HG03097 (cell line): ENCODE data around the gene SLC36A4.
"Not testable (repeated sequence)": the region's sequence is repeated elsewhere in the genome, so short reads cannot be mapped to it uniquely, and the experiment has no call there.

Source experiments
- ATAC-seq: cut with Tn5 transposase; IDR thresholded peaks from one replicate; pipeline ENCODE4 v1.9.1; 2021; ENCODE audit not compliant: unreplicated experiment, low FRiP score

SLC36A4 gene

DNA sequence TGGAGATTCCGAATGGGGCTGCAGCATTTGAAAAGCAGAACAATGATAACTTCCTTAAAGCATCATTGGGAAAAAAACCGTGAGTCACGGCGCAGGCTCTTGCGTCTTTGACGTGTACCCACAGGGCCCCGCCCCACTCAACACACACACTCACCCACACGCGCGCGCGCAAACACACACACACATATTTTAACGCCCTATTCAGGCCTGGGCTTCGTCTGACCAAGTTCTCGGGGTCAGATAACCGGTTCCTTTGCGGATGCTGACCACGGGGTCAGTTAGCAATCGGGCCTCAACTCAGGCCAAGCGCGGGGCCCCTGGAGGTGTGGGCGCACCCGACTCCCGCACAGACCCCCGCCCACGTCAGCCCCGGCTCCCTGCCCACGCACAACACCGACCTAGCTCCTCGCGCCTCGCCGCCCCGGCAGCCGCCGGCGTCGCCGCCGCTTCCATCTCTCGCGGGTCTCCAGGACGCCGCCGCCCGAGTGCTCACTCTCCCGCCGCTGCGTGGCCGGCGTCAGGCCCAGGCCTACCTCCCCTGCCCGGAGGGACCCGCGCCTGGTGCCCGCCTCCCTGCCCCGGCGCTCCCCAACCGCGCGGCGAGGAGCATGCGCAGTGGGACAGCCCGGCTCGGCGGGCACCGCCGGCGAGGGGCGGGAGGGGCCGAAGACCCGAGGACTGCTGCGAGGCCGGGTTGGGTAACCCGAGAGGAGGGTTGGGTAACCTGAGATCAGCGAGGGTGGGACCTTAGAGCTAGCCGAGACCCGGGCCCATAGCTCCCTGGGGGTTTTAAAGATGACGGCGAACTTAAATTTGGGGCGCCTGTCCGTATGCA lies at the start of gene SLC36A4:
Gene SLC36A4, minus strand, starts transcription at position 612 of the 835 bp plus-strand sequence. Its CDS starts 159 bp downstream, at position 453.
- ATAC-seq, result peak; percentile 88

- ATAC-seq, result not testable (repeated sequence)
Measured at GRCh38 chr11:93246790-93247189, 49.0 kb upstream of the SLC36A4 start.

DNA sequence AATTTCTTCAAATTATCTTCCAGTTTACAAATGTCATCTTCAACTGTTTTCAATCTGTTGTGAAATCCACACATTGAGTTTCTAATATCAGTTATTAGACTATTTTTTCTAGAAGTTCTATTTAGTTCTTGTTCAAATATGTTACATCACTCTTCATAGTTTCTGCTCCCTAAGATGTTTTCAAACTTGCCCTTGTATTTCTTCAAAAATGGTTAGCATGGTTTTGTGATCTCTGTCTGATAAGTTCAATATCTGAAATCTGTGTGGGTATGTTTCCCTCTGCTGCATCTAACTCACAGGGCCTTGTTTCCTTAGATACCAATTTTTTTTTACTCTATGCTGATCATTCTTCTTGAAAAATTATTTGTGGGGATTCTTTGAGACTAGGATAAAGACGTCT lies 46.2 kb upstream of the SLC36A4 start:
- no peak for ATAC-seq

DNA sequence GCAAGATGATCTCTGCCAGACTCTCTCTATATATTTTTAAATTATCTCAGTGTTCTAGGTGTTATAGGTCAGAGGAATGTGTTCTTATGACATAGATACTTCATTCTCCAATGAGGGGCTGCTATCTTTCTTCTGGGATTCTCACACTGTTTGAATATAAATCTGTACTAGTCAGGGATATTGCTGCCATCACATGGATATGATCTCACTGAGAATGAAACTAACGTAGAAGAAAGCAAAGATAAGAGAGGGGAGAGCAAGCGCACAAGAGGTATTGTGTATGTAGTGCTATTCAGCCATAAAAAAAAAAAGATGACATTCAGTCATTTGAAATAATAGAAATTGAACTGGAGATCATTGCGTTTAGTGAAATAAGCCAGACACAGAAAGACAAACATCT lies 42.2 kb upstream of the SLC36A4 start:
- ATAC-seq, result no peak

GRCh38 chr11:93238956-93239355 lies 41.2 kb upstream of the SLC36A4 start:
- no peak for ATAC-seq

- ATAC-seq, result no peak
Measured at GRCh38 chr11:93236741-93237675, 39.2 kb upstream of the SLC36A4 start.

DNA sequence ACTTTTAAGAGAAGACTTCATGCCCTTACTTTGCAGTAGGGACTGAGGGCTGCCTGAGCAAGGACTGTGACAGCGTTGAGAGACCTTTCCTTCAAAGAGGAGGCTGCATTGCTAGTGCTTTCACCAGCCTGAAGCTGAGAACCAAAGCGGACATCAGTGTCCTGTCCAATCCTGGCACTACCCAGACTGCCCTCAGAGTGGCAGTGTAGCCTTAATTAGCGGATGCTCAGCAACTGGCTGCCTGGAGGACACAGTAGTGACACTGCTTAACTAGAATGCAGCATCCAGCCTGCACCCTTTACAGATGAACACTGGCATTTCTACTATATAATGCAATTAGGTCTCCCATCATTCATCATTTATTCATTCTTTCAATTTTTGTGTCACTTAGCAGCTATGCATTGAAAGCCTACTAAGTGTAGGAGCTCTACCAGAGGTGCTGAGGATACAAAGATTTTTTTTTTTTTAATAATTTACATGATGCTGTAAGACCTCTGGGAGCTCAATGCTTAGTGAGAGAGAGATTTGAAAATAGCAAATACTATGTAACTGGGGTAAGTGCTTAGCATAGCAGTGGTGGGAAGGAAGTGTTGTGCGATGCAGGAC lies 36.9 kb upstream of the SLC36A4 start:
- peak; percentile 93 for ATAC-seq

DNA sequence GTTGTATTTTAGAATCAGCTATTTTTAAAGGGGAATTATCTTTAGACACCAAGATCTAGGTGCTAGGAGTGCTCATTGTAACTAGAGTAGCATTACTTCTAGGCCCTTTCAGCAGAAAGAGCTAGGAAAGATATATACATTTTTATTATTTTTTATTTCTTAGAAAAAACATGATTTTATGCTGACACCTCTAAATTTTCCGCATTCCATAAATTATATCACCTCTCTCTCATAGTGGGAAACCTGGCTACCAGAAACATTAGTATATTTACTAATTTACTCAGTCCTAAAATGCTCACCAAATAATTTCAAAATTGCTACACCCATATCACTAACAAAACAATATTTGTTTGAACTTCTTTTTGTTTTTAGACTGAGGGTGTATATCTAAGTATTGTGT lies 32.1 kb upstream of the SLC36A4 start:
- no peak for ATAC-seq

- no peak for ATAC-seq
Measured at GRCh38 chr11:93225662-93226061, 27.9 kb upstream of the SLC36A4 start.

DNA sequence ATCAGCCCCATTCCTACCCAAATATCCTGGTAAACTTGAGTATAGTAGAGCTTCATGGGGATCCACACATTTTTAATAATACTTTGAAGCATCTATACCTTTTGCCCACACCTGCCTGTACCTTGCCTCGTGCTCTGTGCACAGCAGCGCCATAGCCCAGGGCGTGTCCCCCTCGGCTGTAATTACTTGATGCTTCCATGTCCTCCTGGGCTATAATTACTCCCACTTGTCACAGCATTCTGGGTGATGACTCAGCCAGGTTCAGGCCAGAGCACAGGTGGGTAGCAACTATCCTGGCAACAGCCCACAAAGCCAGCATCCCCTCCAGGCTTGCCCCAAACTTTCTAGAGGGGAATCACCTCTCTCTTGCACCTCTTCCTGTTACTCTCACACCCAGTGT lies 23.7 kb upstream of the SLC36A4 start:
- no peak for ATAC-seq

- ATAC-seq, result no peak
Measured at GRCh38 chr11:93220078-93220477, 22.3 kb upstream of the SLC36A4 start.

- no peak for ATAC-seq
Measured at GRCh38 chr11:93219440-93219839, 21.6 kb upstream of the SLC36A4 start.

DNA sequence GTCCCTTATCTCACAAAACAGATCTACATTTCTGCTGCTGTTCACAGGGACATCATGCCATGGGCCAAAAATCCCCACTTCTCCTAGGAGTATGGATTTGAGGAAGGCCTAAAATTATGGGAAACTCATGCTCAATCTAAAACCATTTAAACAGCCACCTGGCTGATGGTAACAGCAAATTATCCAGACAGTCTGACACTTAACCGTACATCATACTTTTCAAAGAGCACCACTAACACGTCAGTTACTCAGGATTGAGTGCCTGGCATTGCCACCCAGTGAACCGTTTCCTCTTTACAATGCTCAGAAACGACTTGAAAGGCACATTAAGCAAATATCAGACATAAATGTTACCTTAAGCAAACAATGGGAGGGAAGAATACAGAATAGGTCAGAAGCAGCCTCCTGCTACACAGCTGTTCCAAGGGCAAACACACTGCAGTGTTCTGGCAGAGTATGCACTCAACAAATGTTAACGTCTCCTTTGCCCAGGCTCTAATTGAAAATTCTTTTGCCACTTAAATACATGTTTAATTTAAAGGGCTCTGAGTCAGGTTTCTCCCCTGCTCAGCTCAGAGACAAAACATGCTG lies 18.8 kb upstream of the SLC36A4 start:
- ATAC-seq, result no peak

DNA sequence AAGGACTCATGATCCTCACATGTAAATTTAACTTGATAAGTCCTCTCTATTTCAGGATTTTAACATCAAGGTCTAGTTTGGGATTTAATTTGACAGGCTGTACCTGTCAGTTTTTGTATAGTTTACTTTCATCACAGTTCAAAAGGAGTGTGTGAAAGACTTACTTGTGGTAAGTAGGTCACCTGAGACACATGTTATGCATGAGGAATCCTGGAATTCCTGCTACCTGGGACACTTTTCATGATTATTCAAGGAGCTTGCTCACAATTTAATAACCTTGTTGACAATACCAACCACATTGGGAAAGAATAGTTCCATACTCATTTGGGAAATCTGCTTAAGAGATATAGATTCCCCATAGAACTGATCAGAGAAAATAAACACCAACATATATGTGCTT lies 15.8 kb upstream of the SLC36A4 start:
- no peak for ATAC-seq

DNA sequence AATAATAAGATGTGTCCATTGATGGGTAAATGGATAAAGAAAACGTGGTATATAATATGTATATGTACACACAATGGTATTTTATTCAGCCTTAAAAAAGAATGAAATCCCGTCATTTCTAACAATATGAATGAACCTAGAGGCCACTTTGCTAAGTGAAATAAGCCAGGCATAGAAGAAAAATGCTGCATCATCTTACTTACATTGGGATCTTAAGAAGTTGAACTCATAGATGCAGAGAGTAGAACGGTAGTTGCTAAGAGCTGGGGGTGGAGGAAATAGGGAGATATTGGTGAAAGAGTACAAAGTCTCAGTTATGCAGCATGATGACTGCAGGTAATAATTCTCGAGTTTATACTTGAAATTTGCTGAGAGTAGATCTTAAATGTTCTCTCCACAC lies 14.3 kb upstream of the SLC36A4 start:
- no peak for ATAC-seq

DNA sequence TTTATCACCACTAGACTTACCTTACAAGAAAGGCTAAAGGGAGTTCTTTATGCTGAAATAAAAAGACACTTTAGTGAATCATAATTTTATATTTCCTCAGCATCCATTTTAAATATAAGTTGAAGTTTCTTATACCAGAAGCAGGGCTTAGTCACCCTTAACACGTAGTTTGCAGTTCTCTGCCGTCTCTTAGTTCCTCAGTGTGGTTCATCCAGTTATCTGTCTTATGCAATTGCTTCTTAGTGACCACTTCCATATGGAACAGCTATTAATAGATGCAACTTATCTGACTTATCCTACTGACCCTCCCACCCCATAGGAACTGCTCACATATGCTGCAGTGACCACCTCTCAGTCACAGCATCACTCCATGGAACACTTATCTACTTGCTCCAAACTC lies 11.7 kb upstream of the SLC36A4 start:
- ATAC-seq, result no peak

- no peak for ATAC-seq
Measured at GRCh38 chr11:93208663-93209270, 11.0 kb upstream of the SLC36A4 start.

- ATAC-seq, result no peak
Measured at GRCh38 chr11:93199616-93200015, 1.8 kb upstream of the SLC36A4 start.

DNA sequence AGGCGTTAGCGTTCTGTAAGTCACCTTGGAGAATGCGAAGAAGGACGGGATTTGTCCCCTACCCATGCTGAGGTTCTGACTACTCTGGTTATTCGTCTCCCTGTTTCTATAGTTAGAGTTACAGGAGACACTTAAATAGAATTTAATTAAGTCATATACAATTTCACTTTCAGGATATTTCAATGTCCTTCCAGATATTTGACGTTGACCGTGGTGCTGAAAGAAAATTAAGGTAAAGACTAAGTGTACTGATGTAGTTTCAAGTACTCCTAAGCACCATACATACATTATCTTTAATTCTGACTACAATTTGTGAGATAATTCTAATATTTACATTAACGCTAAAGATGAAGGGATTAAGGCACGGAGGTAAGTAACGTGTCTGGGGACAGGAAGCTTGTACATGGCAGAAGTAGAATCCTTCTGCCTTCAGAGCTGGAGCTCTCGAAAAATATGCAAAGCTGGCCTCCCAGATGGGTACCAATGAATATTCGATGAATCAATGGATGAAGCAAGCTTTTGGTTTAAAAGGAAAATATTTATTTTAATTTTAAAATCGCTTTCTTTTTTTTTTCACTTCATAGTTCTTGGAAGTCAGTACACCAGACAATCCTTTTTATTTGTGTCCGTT lies 539 bp upstream of the SLC36A4 start:
- no peak for ATAC-seq
